PC-3 (cell line): ENCODE data around the gene EXOC1.

ENCODE experiments used
- EZH2 ChIP-seq: fragments of 300-600 bp; sonication (generic); IDR thresholded peaks from one replicate; pipeline ENCODE4 v1.6.1; 2017; ENCODE audit warnings: antibody characterized with exemption, mild to moderate bottlenecking, low read length; ENCODE audit not compliant: unreplicated experiment
- EZH2phosphoT487 ChIP-seq: fragments of 300-600 bp; sonication (generic); IDR thresholded peaks from 2 replicates; pipeline ENCODE4 v1.6.1; 2018; ENCODE audit warnings: mild to moderate bottlenecking, antibody characterized with exemption, low read length, borderline replicate concordance
- TF ChIP-seq, protein P1 (sequence below): fragments of 300-600 bp; sonication (generic); conservative IDR thresholded peaks from 2 replicates; pipeline ENCODE4 v1.5.1; 2017; ENCODE audit warnings: antibody characterized with exemption, low read depth, mild to moderate bottlenecking, low read length

DNA sequence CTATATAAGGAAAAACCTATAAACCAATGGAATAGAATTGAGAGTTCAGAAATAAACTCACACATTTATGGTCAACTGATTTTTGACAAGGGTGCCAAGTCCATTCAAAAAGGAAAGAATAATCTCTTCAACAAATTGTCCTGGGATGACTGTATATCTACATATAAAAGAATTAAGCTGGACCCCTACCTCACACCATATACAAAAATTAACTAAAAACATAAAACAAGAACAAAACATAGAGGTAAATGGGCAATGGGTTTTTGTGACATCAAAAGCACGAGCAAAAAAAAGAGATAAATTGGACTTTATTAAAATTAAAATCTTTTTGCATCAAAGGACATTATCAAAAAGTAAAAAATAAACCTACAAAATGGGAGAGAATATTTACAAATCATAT lies 15.5 kb upstream of the EXOC1 start:
- TF ChIP-seq, protein P1, sequence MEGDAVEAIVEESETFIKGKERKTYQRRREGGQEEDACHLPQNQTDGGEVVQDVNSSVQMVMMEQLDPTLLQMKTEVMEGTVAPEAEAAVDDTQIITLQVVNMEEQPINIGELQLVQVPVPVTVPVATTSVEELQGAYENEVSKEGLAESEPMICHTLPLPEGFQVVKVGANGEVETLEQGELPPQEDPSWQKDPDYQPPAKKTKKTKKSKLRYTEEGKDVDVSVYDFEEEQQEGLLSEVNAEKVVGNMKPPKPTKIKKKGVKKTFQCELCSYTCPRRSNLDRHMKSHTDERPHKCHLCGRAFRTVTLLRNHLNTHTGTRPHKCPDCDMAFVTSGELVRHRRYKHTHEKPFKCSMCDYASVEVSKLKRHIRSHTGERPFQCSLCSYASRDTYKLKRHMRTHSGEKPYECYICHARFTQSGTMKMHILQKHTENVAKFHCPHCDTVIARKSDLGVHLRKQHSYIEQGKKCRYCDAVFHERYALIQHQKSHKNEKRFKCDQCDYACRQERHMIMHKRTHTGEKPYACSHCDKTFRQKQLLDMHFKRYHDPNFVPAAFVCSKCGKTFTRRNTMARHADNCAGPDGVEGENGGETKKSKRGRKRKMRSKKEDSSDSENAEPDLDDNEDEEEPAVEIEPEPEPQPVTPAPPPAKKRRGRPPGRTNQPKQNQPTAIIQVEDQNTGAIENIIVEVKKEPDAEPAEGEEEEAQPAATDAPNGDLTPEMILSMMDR = no peak
- TF ChIP-seq EZH2 (no peak), EZH2phosphoT487 (no peak)
